NCI-H146 treated with DMSO at 0.1 percent for 48 hours (cell line): ENCODE data around the gene CGB2.

Experiments used
- DNase-seq: peaks from one replicate; lab custom pipeline; 2025; ENCODE audit not compliant: unreplicated experiment; lab: John Stamatoyannopoulos, UW

Gene CGB2

GRCh38 chr19:49031642-49032301 lies at the start of gene CGB2:
Gene CGB2, plus strand, starts transcription at chr19:49031890. Its CDS starts 206 bp downstream, at chr19:49032096.
- peak; percentile 45 for DNase-seq

- DNase-seq = no peak
These were observed 49.4 kb upstream of the CGB2 start for GRCh38 chr19:48982280-48982679.

- no peak for DNase-seq
These were observed 46.0 kb upstream of the CGB2 start for GRCh38 chr19:48985711-48986110.

GRCh38 chr19:48986211-48986610 lies 45.5 kb upstream of the CGB2 start:
- no peak for DNase-seq

- DNase-seq = no peak
These were observed 44.4 kb upstream of the CGB2 start for GRCh38 chr19:48987323-48987722.

GRCh38 chr19:48988286-48988685 lies 43.4 kb upstream of the CGB2 start:
- DNase-seq = no peak

GRCh38 chr19:48988860-48989259 lies 42.8 kb upstream of the CGB2 start:
- DNase-seq = no peak

GRCh38 chr19:48989701-48990291 lies 41.9 kb upstream of the CGB2 start:
- DNase-seq = no peak

GRCh38 chr19:48990400-48990799 lies 41.3 kb upstream of the CGB2 start:
- no peak for DNase-seq

GRCh38 chr19:48991011-48991609 lies 40.6 kb upstream of the CGB2 start:
- no peak for DNase-seq

- no peak for DNase-seq
These were observed 39.7 kb upstream of the CGB2 start for GRCh38 chr19:48991873-48992580.

GRCh38 chr19:48992581-48993174 lies 39.0 kb upstream of the CGB2 start:
- no peak for DNase-seq

- DNase-seq = peak; percentile 99
These were observed 38.3 kb upstream of the CGB2 start, which contains the start of the genes GYS1 and RUVBL2 for GRCh38 chr19:48993175-48994034. Gene GYS1, minus strand, starts transcription at chr19:48993309. Its CDS starts 197 bp downstream, at chr19:48993112. Gene RUVBL2, plus strand, starts transcription at chr19:48993887. Its CDS starts 25 bp downstream, at chr19:48993912.

GRCh38 chr19:48994035-48994386 lies 37.7 kb upstream of the CGB2 start:
- DNase-seq = no peak

GRCh38 chr19:48997972-48998371 lies 33.7 kb upstream of the CGB2 start:
- DNase-seq = no peak

- no peak for DNase-seq
These were observed 32.0 kb upstream of the CGB2 start for GRCh38 chr19:48999481-49000325.

GRCh38 chr19:49004133-49004532 lies 27.6 kb upstream of the CGB2 start:
- no peak for DNase-seq

- no peak for DNase-seq
These were observed 26.6 kb upstream of the CGB2 start for GRCh38 chr19:49004964-49005614.

- no peak for DNase-seq
These were observed 24.8 kb upstream of the CGB2 start for GRCh38 chr19:49006905-49007304.
